B cell (primary cell): ENCODE data around the gene C18orf63.

ENCODE experiments used
- EZH2 ChIP-seq: IDR thresholded peaks from 2 replicates; pipeline ENCODE4 v1.6.1; 2012; ENCODE audit warnings: borderline replicate concordance, low read depth, mild to moderate bottlenecking, moderate library complexity, low read length; ENCODE audit not compliant: insufficient read depth, poor library complexity, severe bottlenecking
- TF ChIP-seq, protein P1 (sequence below): fragments of 200-600 bp; IDR thresholded peaks from one replicate; pipeline ENCODE4 v1.8.0; 2022; ENCODE audit warnings: antibody characterized with exemption, mild to moderate bottlenecking

DNA sequence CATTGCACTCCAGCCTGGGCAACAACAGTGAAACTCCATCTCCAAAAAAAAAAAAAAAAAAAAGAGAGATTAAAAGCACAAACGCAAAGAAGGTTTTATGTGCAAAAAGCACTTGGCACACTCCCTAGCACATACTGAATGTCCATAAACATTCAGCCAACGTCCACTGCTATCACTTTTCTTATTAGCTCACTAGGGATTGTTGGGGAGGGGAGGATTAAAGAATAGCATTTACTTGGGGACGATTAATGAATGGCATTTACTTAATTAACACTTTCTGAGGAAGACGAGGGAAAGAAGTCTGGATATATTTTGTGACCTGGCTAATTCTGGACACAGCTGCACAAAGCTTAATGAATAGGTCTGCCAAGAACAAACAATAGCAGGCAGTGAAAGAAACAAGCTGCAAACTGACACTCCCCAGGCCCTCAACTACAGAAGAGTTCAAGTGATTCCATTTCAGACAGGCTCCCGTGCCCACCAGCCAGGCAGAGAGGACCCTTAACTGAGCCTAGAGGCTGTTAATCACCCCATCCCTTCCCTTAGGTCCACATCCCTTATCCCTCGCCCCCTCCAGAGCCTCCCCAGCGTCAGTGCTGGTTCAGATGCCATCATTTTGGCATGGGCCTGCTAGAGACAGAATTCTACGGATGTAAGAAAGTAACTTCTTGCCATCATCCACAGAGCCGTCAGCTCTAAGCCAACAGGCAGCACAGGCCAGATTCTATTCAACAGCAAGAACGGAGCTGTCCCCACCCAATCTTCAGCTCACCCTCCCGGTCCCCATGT, 31.3 kb upstream of the C18orf63 start:
- TF ChIP-seq, protein P1, sequence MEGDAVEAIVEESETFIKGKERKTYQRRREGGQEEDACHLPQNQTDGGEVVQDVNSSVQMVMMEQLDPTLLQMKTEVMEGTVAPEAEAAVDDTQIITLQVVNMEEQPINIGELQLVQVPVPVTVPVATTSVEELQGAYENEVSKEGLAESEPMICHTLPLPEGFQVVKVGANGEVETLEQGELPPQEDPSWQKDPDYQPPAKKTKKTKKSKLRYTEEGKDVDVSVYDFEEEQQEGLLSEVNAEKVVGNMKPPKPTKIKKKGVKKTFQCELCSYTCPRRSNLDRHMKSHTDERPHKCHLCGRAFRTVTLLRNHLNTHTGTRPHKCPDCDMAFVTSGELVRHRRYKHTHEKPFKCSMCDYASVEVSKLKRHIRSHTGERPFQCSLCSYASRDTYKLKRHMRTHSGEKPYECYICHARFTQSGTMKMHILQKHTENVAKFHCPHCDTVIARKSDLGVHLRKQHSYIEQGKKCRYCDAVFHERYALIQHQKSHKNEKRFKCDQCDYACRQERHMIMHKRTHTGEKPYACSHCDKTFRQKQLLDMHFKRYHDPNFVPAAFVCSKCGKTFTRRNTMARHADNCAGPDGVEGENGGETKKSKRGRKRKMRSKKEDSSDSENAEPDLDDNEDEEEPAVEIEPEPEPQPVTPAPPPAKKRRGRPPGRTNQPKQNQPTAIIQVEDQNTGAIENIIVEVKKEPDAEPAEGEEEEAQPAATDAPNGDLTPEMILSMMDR = no peak
- no peak for TF ChIP-seq EZH2
